K562 (cell line): ENCODE data around the gene EPS8. TPM values are rescaled to one million over a fixed set of nuclear protein-coding genes. Genes with fewer than 3 reads are reported as not detected.

Experiments used
- ATAC-seq: fragments of 200-7000 bp; cut with Tn5 transposase; 3 replicates; pipeline ENCODE4 v1.9.1; 2020; ENCODE audit warnings: moderate library complexity
- BruUV-seq: library from RNA; stranded (reverse); fragments of 400-500 nt; replicated peaks from 2 replicates; lab custom pipeline; 2021; lab: Mats Ljungman, UMichigan
- CTCF ChIA-PET: fragments of 300-600 bp; formaldehyde crosslinking; extraction: SDS; loops from one replicate; lab custom pipeline; 2021; ENCODE audit warnings: low intra/inter-chr PET ratio; lab: Yijun Ruan, JAX
- POLR2A ChIA-PET: fragments of 300-600, 350-650 bp; sonication (Branson Sonifier 250); formaldehyde crosslinking; extraction: SDS; loops from one replicate; lab custom pipeline; 2021; ENCODE audit warnings: antibody characterized with exemption, inconsistent platforms; lab: Yijun Ruan, JAX
- DNase-seq, 4 experiments: peaks; one replicate each; pipeline versions ENCODE4 v3.0.0 to v3.0.0-alpha.2; 2011 to 2018; ENCODE audit warnings: low spot score in 3 of 4, mixed read lengths in 3 of 4; ENCODE audit errors: extremely low read depth in 1 of 4
- FAIRE-seq: peaks from 2 replicates; lab custom pipeline; 2011; peaks lifted over from hg19 to GRCh38; lab: Jason Lieb, UNC
- H2AFZ ChIP-seq: 2 replicates; pipeline ENCODE4 v1.6.0; 2011; ENCODE audit warnings: low read depth, low read length, control low read depth, inconsistent platforms
- H3K27ac ChIP-seq: fragments of 200-600 bp; 3 replicates; pipeline ENCODE4 v1.8.0; 2011; ENCODE audit warnings: low read depth, mild to moderate bottlenecking, control low read depth, inconsistent platforms, low read length, moderate library complexity, mixed read lengths; ENCODE audit errors: extremely low read depth
- H3K27me3 ChIP-seq, 2 experiments: fragments of 300-600 bp in 1 of 2; 2 replicates in 1 of 2; 3 replicates in 1 of 2; pipeline versions ENCODE4 v1.6.0 to v1.8.0; 2011; ENCODE audit warnings: inconsistent platforms in 2 of 2, low read length in 2 of 2, mild to moderate bottlenecking in 1 of 2, mixed read lengths in 1 of 2, moderate library complexity in 1 of 2; ENCODE audit not compliant: control insufficient read depth in 2 of 2, insufficient read depth in 2 of 2
- H3K36me3 ChIP-seq: fragments of 300-600 bp; 3 replicates; pipeline ENCODE4 v1.8.0; 2011; ENCODE audit warnings: mild to moderate bottlenecking, low read length, inconsistent platforms; ENCODE audit not compliant: control insufficient read depth, insufficient read depth
- H3K4me1 ChIP-seq, 2 experiments: fragments of 200-600 bp in 1 of 2; replicated peaks in 1 of 2; 2 replicates in 1 of 2; 3 replicates in 1 of 2; pipeline versions ENCODE4 v1.5.1 to v1.8.0; 2011; ENCODE audit warnings: inconsistent platforms in 2 of 2, low read length in 2 of 2, mild to moderate bottlenecking in 1 of 2, mixed read lengths in 1 of 2, moderate library complexity in 1 of 2; ENCODE audit not compliant: control insufficient read depth in 2 of 2, insufficient read depth in 2 of 2
- H3K4me2 ChIP-seq: 2 replicates; pipeline ENCODE4 v1.6.1; 2011; ENCODE audit warnings: low read length, control low read depth, inconsistent platforms, mixed read lengths; ENCODE audit not compliant: insufficient read depth
- H3K4me3 ChIP-seq: fragments of 200-600 bp; sonication (generic), shearing (Covaris generic); 2 replicates; pipeline ENCODE4 v1.5.1; 2016; ENCODE audit warnings: control low read depth, inconsistent platforms
- H3K79me2 ChIP-seq: fragments of 200-600 bp; 3 replicates; pipeline ENCODE4 v1.8.0; 2011; ENCODE audit warnings: low read length, inconsistent platforms; ENCODE audit not compliant: control insufficient read depth, insufficient read depth
- H3K9ac ChIP-seq, 2 experiments: 2 replicates each; pipeline versions ENCODE4 v1.6.0 to v1.6.1; 2011; ENCODE audit warnings: low read depth in 2 of 2, low read length in 2 of 2, control low read depth in 1 of 2, inconsistent platforms in 1 of 2, mild to moderate bottlenecking in 1 of 2, mixed read lengths in 1 of 2; ENCODE audit not compliant: insufficient read depth in 1 of 2
- H3K9me1 ChIP-seq: one replicate; pipeline ENCODE4 v1.6.0; 2011; ENCODE audit warnings: inconsistent platforms, mild to moderate bottlenecking, low read length, moderate library complexity; ENCODE audit not compliant: control insufficient read depth, insufficient read depth
- H3K9me3 ChIP-seq: replicated peaks from 2 replicates; pipeline ENCODE4 v1.5.1; 2011; ENCODE audit warnings: low read depth, low read length, inconsistent platforms; ENCODE audit not compliant: control insufficient read depth, insufficient read depth
- H4K20me1 ChIP-seq: replicated peaks from 2 replicates; pipeline ENCODE4 v1.6.1; 2011; ENCODE audit warnings: low read length, inconsistent platforms, mixed read lengths; ENCODE audit not compliant: control insufficient read depth, insufficient read depth
- EP400 ChIP-seq: fragments of 450-650 bp; IDR thresholded peaks from 2 replicates; pipeline ENCODE4 v1.6.1; 2017; ENCODE audit warnings: antibody characterized with exemption, mild to moderate bottlenecking, moderate library complexity
- GTF3C2 ChIP-seq: IDR thresholded peaks from 3 replicates; pipeline ENCODE4 v1.6.1; 2011; ENCODE audit warnings: borderline replicate concordance, mild to moderate bottlenecking, moderate library complexity; ENCODE audit not compliant: insufficient read length; ENCODE audit errors: extremely low read depth
- ZNF12 ChIP-seq: sonication (generic); formaldehyde crosslinking; IDR thresholded peaks from 2 replicates; pipeline ENCODE4 v1.4.0; 2020; ENCODE audit warnings: mild to moderate bottlenecking, missing genetic modification reagents
- ZNF197 ChIP-seq: fragments of 200-800 bp; sonication (Bioruptor generic); IDR thresholded peaks from 2 replicates; pipeline ENCODE4 v1.6.1; 2016; ENCODE audit warnings: low read depth, missing genetic modification characterization, missing compliant biosample characterization
- ZNF561 ChIP-seq: fragments of 450-650 bp; formaldehyde crosslinking; conservative IDR thresholded peaks from 2 replicates; pipeline ENCODE4 v1.4.0; 2020; ENCODE audit warnings: mild to moderate bottlenecking, moderate library complexity
- ZNF766 ChIP-seq: fragments of 200-800 bp; sonication (Bioruptor generic); conservative IDR thresholded peaks from 2 replicates; pipeline ENCODE4 v1.6.1; 2016; ENCODE audit warnings: missing genetic modification characterization, missing compliant biosample characterization
- WGBS: fragments of 100-300 bp; shearing (Covaris generic); methylation state at CpG from one replicate; pipeline ENCODE4 v1.1.6; 2016; ENCODE audit warnings: low coverage, mixed read lengths; ENCODE audit not compliant: insufficient coverage; ENCODE audit errors: missing lambda C conversion rate; 5-methylcytosine and 5-hydroxymethylcytosine counted together
- in situ Hi-C: fragments of 300-500 bp; cut with MboI; formaldehyde crosslinking; loops from 4 replicates; pipeline ENCODE4 v1.15.0; 2018; ENCODE audit warnings: inconsistent platforms, mixed read lengths
- intact Hi-C: fragments of 100-400 bp; cut with micrococcal nuclease; formaldehyde crosslinking; loops from 2 replicates; pipeline ENCODE4 v1.14.2; 2022
- polyA plus RNA-seq, 8 experiments: library from polyadenylated mRNA; depleted of rRNA in 4 of 8; stranded (reverse) in 5 of 8; unstranded in 3 of 8; fragments of >200 nt; fragmentation: Nextera tagmentation in 2 of 8; fragmentation: Illumina TruSeq in 1 of 8; extraction: Ambion mirVana in 2 of 8; extraction: Trizol in 1 of 8; gene quantifications; 2 replicates each; pipeline versions ENCODE4 v1.2.1 to v1.2.3, GENCODE V29; 2011 to 2014; ENCODE audit warnings: inconsistent platforms in 1 of 8, missing spikeins in 1 of 8
- total RNA-seq, 7 experiments: library from RNA; depleted of rRNA in 6 of 7; stranded (reverse); fragments of >200 nt in 6 of 7; fragmentation: Illumina TruSeq in 2 of 7; extraction: Trizol in 2 of 7; gene quantifications; 2 replicates each; pipeline versions ENCODE4 v1.2.1 to v1.2.3, GENCODE V29; 2011 to 2021; ENCODE audit warnings: low replicate concordance in 1 of 7
- TF ChIP-seq, protein P1 (sequence below): fragments of 200-600 bp; sonication (generic); IDR thresholded peaks from one replicate; pipeline ENCODE4 v1.6.1; 2012; ENCODE audit warnings: mild to moderate bottlenecking, low read depth, low read length, inconsistent platforms

The EPS8 gene
- total and polyA plus RNA-seq, 9 of the 15 experiments (the other 6 are each of a cell fraction or from before 2014, with no cell fraction given), result 0.10 to 1.9 (median 0.33) TPM

DNA sequence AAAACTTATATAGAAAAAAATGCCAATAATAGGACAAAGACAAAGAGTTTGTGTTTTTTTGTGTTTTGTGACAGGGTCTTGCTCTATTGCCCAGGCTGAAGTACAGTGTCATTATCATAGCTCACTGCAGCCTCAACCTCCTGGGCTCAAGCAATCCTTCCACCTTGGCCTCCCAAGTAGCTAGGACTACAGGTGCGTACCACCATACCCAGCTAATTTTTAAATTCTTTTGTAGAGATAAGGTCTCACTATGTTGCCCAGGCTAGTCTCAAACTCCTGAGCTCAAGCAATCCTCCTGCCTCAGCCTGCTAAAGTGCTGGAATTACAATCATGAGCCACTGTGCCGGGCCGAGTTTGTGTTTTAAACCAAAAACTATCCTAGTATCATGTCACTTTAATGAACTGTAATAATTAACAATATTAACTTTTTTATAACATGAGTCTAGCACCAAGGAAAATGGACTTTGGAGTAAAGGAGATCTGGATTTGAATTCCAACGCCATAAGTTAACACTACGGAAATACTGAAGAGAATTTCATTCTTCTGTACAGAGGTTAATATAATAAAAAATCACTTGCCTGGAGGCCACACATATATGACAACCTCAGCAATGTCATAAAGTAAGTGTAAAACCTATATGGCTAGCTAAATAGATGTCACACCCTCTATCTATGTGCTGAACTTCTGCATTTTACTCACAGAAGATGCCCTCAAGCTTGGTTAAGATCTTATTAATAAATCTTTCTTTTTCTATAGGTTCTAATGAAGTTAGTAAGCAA lies 53.2 kb downstream of the EPS8 start:
- in situ Hi-C loops, result no loop called here
- CTCF ChIA-PET, result no interaction called here
- no peaks in the 10 kb centered on the region for H3K79me2 ChIP-seq
- no peak for TF ChIP-seq ZNF197
- TF ChIP-seq EP400, result no peak
- TF ChIP-seq ZNF766 (CRISPR knock-in tag), result no peak
- TF ChIP-seq GTF3C2, result no peak
- TF ChIP-seq ZNF12, result no peak
- TF ChIP-seq, protein P1, sequence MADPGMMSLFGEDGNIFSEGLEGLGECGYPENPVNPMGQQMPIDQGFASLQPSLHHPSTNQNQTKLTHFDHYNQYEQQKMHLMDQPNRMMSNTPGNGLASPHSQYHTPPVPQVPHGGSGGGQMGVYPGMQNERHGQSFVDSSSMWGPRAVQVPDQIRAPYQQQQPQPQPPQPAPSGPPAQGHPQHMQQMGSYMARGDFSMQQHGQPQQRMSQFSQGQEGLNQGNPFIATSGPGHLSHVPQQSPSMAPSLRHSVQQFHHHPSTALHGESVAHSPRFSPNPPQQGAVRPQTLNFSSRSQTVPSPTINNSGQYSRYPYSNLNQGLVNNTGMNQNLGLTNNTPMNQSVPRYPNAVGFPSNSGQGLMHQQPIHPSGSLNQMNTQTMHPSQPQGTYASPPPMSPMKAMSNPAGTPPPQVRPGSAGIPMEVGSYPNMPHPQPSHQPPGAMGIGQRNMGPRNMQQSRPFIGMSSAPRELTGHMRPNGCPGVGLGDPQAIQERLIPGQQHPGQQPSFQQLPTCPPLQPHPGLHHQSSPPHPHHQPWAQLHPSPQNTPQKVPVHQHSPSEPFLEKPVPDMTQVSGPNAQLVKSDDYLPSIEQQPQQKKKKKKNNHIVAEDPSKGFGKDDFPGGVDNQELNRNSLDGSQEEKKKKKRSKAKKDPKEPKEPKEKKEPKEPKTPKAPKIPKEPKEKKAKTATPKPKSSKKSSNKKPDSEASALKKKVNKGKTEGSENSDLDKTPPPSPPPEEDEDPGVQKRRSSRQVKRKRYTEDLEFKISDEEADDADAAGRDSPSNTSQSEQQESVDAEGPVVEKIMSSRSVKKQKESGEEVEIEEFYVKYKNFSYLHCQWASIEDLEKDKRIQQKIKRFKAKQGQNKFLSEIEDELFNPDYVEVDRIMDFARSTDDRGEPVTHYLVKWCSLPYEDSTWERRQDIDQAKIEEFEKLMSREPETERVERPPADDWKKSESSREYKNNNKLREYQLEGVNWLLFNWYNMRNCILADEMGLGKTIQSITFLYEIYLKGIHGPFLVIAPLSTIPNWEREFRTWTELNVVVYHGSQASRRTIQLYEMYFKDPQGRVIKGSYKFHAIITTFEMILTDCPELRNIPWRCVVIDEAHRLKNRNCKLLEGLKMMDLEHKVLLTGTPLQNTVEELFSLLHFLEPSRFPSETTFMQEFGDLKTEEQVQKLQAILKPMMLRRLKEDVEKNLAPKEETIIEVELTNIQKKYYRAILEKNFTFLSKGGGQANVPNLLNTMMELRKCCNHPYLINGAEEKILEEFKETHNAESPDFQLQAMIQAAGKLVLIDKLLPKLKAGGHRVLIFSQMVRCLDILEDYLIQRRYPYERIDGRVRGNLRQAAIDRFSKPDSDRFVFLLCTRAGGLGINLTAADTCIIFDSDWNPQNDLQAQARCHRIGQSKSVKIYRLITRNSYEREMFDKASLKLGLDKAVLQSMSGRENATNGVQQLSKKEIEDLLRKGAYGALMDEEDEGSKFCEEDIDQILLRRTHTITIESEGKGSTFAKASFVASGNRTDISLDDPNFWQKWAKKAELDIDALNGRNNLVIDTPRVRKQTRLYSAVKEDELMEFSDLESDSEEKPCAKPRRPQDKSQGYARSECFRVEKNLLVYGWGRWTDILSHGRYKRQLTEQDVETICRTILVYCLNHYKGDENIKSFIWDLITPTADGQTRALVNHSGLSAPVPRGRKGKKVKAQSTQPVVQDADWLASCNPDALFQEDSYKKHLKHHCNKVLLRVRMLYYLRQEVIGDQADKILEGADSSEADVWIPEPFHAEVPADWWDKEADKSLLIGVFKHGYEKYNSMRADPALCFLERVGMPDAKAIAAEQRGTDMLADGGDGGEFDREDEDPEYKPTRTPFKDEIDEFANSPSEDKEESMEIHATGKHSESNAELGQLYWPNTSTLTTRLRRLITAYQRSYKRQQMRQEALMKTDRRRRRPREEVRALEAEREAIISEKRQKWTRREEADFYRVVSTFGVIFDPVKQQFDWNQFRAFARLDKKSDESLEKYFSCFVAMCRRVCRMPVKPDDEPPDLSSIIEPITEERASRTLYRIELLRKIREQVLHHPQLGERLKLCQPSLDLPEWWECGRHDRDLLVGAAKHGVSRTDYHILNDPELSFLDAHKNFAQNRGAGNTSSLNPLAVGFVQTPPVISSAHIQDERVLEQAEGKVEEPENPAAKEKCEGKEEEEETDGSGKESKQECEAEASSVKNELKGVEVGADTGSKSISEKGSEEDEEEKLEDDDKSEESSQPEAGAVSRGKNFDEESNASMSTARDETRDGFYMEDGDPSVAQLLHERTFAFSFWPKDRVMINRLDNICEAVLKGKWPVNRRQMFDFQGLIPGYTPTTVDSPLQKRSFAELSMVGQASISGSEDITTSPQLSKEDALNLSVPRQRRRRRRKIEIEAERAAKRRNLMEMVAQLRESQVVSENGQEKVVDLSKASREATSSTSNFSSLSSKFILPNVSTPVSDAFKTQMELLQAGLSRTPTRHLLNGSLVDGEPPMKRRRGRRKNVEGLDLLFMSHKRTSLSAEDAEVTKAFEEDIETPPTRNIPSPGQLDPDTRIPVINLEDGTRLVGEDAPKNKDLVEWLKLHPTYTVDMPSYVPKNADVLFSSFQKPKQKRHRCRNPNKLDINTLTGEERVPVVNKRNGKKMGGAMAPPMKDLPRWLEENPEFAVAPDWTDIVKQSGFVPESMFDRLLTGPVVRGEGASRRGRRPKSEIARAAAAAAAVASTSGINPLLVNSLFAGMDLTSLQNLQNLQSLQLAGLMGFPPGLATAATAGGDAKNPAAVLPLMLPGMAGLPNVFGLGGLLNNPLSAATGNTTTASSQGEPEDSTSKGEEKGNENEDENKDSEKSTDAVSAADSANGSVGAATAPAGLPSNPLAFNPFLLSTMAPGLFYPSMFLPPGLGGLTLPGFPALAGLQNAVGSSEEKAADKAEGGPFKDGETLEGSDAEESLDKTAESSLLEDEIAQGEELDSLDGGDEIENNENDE, result no peak
- no peak for TF ChIP-seq ZNF561

More for the DNA sequence above, 53.2 kb downstream of the EPS8 start:
- FAIRE-seq, result no peak
- 2% methylated on average over 5 of the region's 5 CpGs for WGBS
- Histone ChIP-seq H3K4me1 (no peaks in the 10 kb centered on the region), H3K9ac (no peak overlapping the region), H3K36me3 (no peaks in the 10 kb centered on the region), H3K4me2 (no peak overlapping the region), H3K27me3 (no peaks in the 10 kb centered on the region), H2AFZ (no peak overlapping the region), H3K9me3 (no peaks in the 10 kb centered on the region), H3K9me1 (no peaks in the 10 kb centered on the region), H3K27ac (no peak overlapping the region), H4K20me1 (no peaks in the 10 kb centered on the region), H3K4me3 (no peak overlapping the region)
- BruUV-seq, result no TSS peak
- no peak for ATAC-seq
- POLR2A ChIA-PET, result no interaction called here
- DNase-seq, result no peak
- intact Hi-C loops, result no loop called here
